IPS-18a (cell line): ENCODE measurements around the gene AK3.

Experiments used
- H3K27ac ChIP-seq: one replicate; pipeline ENCODE4 v1.5.1; 2013; ENCODE audit warnings: low read length
- H3K27me3 ChIP-seq: one replicate; pipeline ENCODE4 v1.6.1; 2013; ENCODE audit warnings: mild to moderate bottlenecking, low read length; ENCODE audit not compliant: control insufficient read depth, insufficient read depth
- H3K36me3 ChIP-seq: one replicate; pipeline ENCODE4 v1.6.1; 2013; ENCODE audit warnings: low read depth, low read length; ENCODE audit not compliant: control insufficient read depth
- H3K4me1 ChIP-seq: one replicate; pipeline ENCODE4 v1.6.1; 2013; ENCODE audit warnings: low read depth, low read length; ENCODE audit not compliant: control insufficient read depth
- H3K4me3 ChIP-seq: one replicate; pipeline ENCODE4 v1.5.1; 2013; ENCODE audit warnings: low read length
- H3K9ac ChIP-seq: one replicate; pipeline ENCODE4 v1.6.1; 2013; ENCODE audit warnings: mild to moderate bottlenecking, low read length, moderate library complexity
- H3K9me3 ChIP-seq: one replicate; pipeline ENCODE4 v1.6.1; 2013; ENCODE audit warnings: low read depth, low read length; ENCODE audit not compliant: control insufficient read depth

Gene AK3

DNA sequence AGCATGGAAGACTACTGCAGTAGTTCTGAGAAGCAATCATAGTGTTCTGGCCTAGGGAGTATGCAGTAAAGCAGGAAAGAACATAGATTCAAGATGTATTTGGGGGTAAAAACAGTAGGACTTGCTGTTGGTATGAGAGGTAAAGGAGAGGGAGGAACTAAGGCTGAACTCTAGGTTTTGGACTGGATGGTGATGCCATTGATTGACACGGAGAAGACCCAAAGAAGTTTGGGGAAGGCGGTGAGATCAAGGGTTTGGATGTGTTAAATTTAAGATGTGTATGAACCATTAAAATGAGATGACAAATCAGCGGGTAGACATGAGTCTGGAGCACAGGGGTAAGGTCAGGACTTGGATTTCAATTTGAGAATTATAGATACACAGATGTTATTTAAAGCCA, 63.6 kb downstream of the AK3 start:
- Histone ChIP-seq H3K27ac (no peak overlapping the region), H3K36me3 (no peaks in the 10 kb centered on the region)

GRCh38 chr9:4674783-4675182, 66.2 kb downstream of the AK3 start:
- no peak overlapping the region for H3K4me3 ChIP-seq
- no peaks in the 10 kb centered on the region for H3K36me3 ChIP-seq
- H3K4me1 ChIP-seq, result peaks cover 20% of the 10 kb centered on the region
- H3K9ac ChIP-seq, result no peak overlapping the region
- no peaks in the 10 kb centered on the region for H3K27me3 ChIP-seq
- no peaks in the 10 kb centered on the region for H3K9me3 ChIP-seq
- H3K27ac ChIP-seq, result no peak overlapping the region

More for the DNA sequence above, 63.6 kb downstream of the AK3 start:
- Histone ChIP-seq H3K27me3 (no peaks in the 10 kb centered on the region), H3K9ac (no peak overlapping the region), H3K4me1 (peaks cover 16% of the 10 kb centered on the region), H3K4me3 (no peak overlapping the region), H3K9me3 (no peaks in the 10 kb centered on the region)

DNA sequence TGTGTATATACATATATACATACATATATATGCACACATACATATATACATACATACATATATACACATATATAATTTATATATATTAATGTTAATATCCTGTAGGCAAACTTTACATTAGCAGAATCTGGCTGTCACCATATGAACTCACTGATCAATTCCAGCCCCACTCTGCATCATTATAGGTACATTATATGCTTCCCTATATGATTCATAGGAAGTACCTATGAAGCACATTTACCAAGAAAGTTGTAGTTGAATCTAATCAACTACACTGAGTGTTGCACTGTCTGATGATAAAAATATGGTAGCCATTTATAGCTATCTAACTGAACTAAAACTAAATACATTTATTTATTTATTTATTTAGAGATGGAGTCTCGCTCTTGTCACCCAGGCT, 69.3 kb downstream of the AK3 start:
- H3K27me3 ChIP-seq, result peaks cover 7% of the 10 kb centered on the region
- no peak overlapping the region for H3K27ac ChIP-seq
- H3K9ac ChIP-seq, result no peak overlapping the region
- no peaks in the 10 kb centered on the region for H3K9me3 ChIP-seq
- peaks cover 7% of the 10 kb centered on the region for H3K4me1 ChIP-seq
- H3K36me3 ChIP-seq, result no peaks in the 10 kb centered on the region
- no peak overlapping the region for H3K4me3 ChIP-seq

- Histone ChIP-seq H3K9me3 (no peaks in the 10 kb centered on the region), H3K36me3 (no peaks in the 10 kb centered on the region), H3K9ac (no peak overlapping the region), H3K4me3 (no peak overlapping the region), H3K4me1 (peaks cover 13% of the 10 kb centered on the region), H3K27ac (no peak overlapping the region), H3K27me3 (peaks cover 13% of the 10 kb centered on the region)
Observed at GRCh38 chr9:4670591-4670990, 70.4 kb downstream of the AK3 start.

DNA sequence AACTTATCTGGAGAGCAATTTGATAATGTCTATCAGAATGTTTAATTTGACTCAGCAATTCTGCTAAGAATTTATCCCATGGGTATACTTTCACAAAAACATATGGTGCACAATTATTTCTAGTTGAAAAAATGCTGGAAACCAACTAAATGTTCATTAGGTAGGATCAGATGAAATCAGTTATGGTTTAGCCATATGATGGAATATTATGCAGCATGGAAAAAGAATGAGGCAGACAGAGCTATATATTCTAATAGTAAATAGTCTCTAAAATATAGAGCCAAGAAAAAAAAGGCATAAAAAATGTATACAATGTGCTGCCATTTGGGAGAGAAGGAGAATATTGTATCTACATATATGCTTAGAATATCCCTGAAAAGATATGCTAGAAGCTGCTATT, 71.1 kb downstream of the AK3 start:
- Histone ChIP-seq H3K4me1 (peaks cover 20% of the 10 kb centered on the region), H3K36me3 (no peaks in the 10 kb centered on the region), H3K4me3 (no peak overlapping the region), H3K27me3 (peaks cover 13% of the 10 kb centered on the region), H3K27ac (no peak overlapping the region), H3K9me3 (no peaks in the 10 kb centered on the region), H3K9ac (no peak overlapping the region)

DNA sequence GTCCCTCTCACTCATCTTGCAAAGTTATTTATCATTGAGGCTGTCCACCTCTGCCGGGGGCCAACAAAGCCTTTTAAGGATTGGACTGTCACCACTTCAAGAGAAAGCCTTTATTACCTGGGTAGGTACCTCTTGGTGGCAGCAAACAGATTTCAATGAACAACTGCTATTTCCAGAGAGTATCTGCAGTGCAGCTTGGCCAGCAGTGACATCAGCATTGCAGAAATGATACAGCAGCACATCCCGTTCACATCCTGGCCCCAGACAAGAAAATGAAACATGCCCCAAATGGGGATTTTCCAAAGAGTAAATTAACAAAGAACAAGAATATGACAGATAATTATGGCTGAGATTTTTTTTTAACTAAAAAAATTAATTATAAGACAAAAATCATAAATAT, 72.4 kb downstream of the AK3 start:
- no peak overlapping the region for H3K27ac ChIP-seq
- no peaks in the 10 kb centered on the region for H3K9me3 ChIP-seq
- H3K27me3 ChIP-seq, result peaks cover 13% of the 10 kb centered on the region
- no peak overlapping the region for H3K4me3 ChIP-seq
- no peak overlapping the region for H3K9ac ChIP-seq
- peaks cover 28% of the 10 kb centered on the region for H3K4me1 ChIP-seq
- no peaks in the 10 kb centered on the region for H3K36me3 ChIP-seq

DNA sequence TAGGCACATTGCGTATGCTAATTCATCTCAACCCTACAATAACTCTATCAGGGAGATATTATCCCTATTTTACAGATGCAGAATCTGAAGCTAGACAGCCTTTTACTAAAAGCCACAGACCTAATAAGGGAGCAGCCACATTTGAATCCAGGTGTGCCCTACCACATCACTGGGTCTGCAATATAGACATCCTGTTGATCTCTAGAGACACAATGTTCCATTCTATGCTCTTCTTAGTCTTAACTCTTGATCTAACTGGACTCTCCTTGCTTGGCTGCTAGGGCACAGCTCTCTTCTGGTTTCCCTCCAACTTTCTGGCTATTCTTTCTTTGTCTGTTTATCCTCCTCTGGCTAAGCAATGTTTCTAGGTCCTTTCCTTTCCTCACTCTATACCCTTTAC, 73.3 kb downstream of the AK3 start:
- no peak overlapping the region for H3K4me3 ChIP-seq
- peaks cover 36% of the 10 kb centered on the region for H3K4me1 ChIP-seq
- H3K9me3 ChIP-seq, result no peaks in the 10 kb centered on the region
- no peaks in the 10 kb centered on the region for H3K36me3 ChIP-seq
- H3K27ac ChIP-seq, result no peak overlapping the region
- peaks cover 13% of the 10 kb centered on the region for H3K27me3 ChIP-seq
- H3K9ac ChIP-seq, result no peak overlapping the region

- Histone ChIP-seq H3K36me3 (no peaks in the 10 kb centered on the region), H3K27me3 (peaks cover 13% of the 10 kb centered on the region), H3K4me1 (peaks cover 41% of the 10 kb centered on the region), H3K9me3 (no peaks in the 10 kb centered on the region), H3K27ac (no peak within 1 kb of the TSS), H3K9ac (peak within 1 kb of the TSS; percentile 45), H3K4me3 (peak within 1 kb of the TSS; percentile 66)
Observed at GRCh38 chr9:4666042-4666699, 74.8 kb downstream of the AK3 start, which contains the start of gene SPATA6L. SPATA6L (minus strand) TSS chr9:4666480; CDS start chr9:4666250, 230 bp downstream.

DNA sequence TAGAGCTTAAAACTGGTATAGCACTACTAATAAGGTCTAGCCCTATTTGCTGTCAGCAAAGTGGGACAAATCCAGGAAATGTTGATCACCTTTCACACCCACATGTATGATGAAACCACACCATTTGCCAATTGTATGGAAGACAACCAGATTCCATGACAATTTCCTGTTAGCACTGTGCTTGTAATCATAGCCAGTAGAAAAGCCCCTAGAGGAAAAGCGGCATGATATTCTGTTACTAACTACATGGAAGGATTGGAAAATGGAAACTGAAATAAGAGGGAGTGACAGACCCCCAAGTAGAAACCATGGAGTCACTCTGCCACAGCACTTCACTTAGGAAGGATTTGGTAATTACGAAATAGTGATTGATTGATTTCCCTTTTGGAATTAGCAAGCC, 75.6 kb downstream of the AK3 start:
- H3K9ac ChIP-seq, result no peak overlapping the region
- no peaks in the 10 kb centered on the region for H3K9me3 ChIP-seq
- H3K36me3 ChIP-seq, result no peaks in the 10 kb centered on the region
- H3K27me3 ChIP-seq, result peaks cover 13% of the 10 kb centered on the region
- no peak overlapping the region for H3K27ac ChIP-seq
- peaks cover 34% of the 10 kb centered on the region for H3K4me1 ChIP-seq
- peak overlapping the region; percentile 66 for H3K4me3 ChIP-seq

DNA sequence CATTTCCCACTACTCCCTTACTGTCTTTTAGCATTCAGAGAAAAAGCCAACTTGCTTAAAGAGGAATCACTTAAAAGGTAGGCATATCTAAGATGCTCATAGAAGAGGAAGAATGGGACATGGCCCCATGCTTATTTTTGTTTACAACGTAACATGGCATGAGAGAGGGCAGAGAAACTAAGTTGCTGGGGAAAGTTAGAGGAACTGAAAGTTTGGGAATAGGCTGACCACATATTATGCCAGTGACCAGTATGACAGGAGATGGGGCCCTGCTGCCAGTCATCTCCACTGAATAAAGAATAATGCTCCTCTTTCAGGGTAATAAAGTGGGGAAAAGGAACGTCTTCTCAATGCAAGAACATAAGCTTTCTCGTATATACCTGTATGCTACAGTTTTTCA, 77.0 kb downstream of the AK3 start:
- H3K36me3 ChIP-seq, result no peaks in the 10 kb centered on the region
- H3K27ac ChIP-seq, result no peak overlapping the region
- no peak overlapping the region for H3K9ac ChIP-seq
- H3K27me3 ChIP-seq, result peaks cover 13% of the 10 kb centered on the region
- H3K4me1 ChIP-seq, result peaks cover 34% of the 10 kb centered on the region
- peak overlapping the region; percentile 65 for H3K4me3 ChIP-seq
- no peaks in the 10 kb centered on the region for H3K9me3 ChIP-seq

- no peaks in the 10 kb centered on the region for H3K9me3 ChIP-seq
- H3K4me1 ChIP-seq, result peaks cover 34% of the 10 kb centered on the region
Observed at GRCh38 chr9:4662989-4663792, 77.8 kb downstream of the AK3 start.

More at GRCh38 chr9:4662989-4663792, 77.8 kb downstream of the AK3 start:
- Histone ChIP-seq H3K27me3 (peaks cover 13% of the 10 kb centered on the region), H3K9ac (peak overlapping the region; percentile 79), H3K36me3 (no peaks in the 10 kb centered on the region), H3K27ac (no peak overlapping the region), H3K4me3 (peak overlapping the region; percentile 65)
